Epithelial cell of esophagus (primary cell): Measurements from ENCODE around the gene QKI.

Source experiments
- DNase-seq: peaks from one replicate; pipeline ENCODE4 v3.0.0; 2010; ENCODE audit warnings: low read depth
- H3K4me3 ChIP-seq: 2 replicates; pipeline ENCODE4 v1.5.1; 2011; ENCODE audit warnings: mild to moderate bottlenecking, low read length, control low read depth
- TF ChIP-seq, protein P1 (sequence below): IDR thresholded peaks from 2 replicates; pipeline ENCODE4 v1.5.1; 2011; ENCODE audit warnings: low read depth, mild to moderate bottlenecking, low read length, control low read depth, inconsistent platforms; ENCODE audit not compliant: insufficient read depth; ENCODE audit errors: missing control alignments

Gene QKI

DNA sequence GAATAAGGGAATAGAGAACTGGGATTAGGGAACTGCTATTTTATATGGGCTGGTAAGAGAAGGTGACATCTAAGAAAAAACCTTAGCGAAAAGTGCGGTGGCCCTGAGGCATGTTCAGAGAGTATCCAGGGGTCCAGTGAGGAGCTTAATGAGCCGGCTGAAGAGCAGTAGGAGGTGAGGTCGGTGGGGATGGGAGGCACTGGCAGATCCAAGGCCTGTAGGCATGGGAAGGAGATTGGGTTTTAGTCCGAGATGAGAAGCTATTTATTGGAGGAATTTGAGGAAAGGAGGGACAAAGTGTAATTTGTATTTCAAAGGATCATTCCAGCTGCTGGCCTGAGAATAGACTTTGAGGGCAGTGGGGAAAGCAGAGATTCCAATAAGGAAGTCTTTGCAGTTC is 123.8 kb downstream of the QKI start:
- TF ChIP-seq, protein P1, sequence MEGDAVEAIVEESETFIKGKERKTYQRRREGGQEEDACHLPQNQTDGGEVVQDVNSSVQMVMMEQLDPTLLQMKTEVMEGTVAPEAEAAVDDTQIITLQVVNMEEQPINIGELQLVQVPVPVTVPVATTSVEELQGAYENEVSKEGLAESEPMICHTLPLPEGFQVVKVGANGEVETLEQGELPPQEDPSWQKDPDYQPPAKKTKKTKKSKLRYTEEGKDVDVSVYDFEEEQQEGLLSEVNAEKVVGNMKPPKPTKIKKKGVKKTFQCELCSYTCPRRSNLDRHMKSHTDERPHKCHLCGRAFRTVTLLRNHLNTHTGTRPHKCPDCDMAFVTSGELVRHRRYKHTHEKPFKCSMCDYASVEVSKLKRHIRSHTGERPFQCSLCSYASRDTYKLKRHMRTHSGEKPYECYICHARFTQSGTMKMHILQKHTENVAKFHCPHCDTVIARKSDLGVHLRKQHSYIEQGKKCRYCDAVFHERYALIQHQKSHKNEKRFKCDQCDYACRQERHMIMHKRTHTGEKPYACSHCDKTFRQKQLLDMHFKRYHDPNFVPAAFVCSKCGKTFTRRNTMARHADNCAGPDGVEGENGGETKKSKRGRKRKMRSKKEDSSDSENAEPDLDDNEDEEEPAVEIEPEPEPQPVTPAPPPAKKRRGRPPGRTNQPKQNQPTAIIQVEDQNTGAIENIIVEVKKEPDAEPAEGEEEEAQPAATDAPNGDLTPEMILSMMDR = no peak
- no peak for DNase-seq
- no peak overlapping the region for H3K4me3 ChIP-seq

DNA sequence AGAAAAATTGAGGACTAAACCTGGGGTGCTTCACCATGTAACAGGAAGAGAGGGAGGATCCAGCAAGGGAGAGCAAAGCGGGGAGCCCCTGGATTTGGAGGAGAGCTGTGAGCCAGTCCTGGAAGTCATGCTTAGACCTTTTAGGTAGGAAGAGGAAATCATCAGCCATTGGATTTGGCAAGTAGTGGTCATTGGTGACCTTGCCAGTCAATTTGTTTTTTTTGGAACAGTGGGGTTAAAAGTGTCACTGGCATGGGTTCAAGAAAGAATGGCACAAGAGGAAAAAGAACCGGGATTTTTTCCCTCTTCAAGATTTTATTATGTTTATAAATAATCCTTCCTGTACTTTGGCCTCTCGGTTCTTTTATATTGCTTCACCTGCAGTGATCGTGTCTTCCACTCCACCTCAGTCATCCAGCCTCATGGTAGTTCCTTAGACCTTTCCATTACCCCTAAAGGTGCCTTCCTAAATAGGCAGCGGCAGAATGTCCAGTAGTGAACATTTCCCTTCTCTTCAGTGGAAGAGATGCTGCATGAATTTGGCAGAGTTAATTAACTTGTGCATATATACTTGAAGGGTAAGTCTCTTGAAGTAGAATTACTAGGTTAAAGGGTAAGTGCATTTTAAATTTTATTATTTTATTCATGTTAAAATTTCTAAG is 124.7 kb downstream of the QKI start:
- TF ChIP-seq, protein P1 = no peak

DNA sequence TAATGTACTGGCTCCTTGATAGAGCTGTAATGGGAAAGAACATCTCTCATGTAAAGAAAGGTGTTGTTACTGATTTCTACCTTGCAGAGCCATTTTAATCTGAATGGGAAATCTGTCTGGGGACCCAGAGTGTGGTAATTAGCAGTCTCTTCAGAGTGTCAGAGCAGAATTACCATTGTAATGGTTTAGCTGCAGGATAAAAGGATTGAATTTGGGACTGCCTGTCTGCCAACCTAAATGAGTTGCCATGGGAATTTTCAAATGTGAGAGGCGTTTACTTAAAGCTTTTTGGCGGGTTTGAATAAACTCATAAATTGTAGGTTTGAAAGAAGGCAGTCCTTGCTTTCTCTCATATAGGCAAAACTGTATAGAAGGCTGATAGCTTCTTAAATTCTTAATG is 128.8 kb downstream of the QKI start:
- no peak overlapping the region for H3K4me3 ChIP-seq
- DNase-seq = no peak
- TF ChIP-seq, protein P1 = no peak

More for the DNA sequence above, 124.7 kb downstream of the QKI start:
- DNase-seq = no peak
- H3K4me3 ChIP-seq = no peak overlapping the region

DNA sequence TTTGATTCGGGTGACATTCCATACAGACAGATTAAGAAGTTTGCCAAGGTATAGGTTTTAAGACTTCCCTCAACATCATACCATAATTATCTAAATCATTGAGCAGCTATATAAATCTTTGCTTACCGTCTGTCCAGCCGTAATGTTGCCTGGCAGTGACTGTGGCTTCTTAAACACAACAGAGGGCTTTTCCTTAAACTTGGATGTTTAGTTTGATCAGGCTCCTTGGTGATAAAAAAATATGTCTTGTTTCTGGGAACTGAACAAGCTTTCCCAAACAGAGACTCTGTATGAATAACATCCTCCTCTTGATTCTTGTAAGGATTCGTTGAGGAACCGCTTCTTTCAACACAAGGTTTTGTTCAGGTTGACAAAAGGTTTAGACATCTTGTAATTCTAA is 130.9 kb downstream of the QKI start:
- TF ChIP-seq, protein P1 = no peak
- no peak for DNase-seq
- H3K4me3 ChIP-seq = no peak overlapping the region

DNA sequence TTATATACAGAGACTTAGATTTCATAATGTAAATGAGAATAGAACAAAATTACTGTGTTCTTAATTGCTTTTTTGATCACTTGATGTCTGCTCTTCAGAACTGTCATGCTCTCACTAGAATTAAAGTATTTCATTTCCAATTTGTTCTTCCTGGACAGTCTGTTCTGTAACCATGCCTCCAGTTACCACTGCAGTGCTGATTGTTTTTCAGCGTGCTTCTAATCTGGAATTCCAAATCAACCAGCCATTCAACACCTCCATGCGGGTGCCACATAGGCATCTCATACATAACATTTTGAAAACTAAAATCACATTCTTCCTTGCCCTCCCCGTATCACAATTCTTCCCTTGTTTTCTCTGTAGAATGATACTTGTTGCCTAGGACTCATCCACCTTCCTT is 132.8 kb downstream of the QKI start:
- no peak overlapping the region for H3K4me3 ChIP-seq
- no peak for DNase-seq
- TF ChIP-seq, protein P1 = no peak

DNA sequence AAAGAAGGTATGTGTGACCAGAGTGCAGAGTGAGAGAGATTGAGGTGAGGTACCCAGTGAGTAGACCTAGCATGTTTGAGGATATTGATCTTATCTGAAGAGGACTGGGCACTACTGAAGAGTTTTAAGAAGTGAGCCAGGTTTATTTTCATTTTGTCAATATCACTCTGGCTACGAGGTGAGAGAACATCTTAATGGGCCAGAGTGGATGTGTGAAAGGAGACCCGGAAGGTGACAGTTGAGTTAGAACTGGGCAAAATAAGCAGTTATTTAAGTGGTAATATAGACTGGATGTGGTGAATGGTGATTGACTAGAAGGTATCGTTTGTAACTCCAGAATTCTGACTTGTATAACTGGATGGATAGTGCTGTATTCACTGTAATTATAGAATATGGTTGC is 134.1 kb downstream of the QKI start:
- H3K4me3 ChIP-seq = no peak overlapping the region
- DNase-seq = no peak
- TF ChIP-seq, protein P1 = no peak

DNA sequence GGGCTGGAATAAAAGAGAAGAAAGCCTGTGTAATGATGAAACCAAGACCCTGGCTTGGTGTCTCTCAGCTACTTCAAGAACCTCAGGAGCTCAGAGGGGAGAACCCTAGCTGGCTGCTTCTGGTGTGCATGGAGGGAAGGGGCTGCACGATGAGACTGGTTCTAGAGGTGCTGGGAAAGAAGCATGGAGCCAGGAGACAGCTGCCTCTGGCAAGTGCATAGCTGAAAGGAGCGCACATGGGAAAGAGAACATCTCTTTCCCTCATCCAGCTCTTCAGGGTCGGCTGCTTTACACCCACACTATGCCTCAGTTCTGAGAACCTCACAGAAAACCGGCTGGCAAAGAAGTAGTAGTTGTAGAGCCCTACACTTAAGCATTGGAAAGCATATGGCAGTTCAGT is 139.5 kb downstream of the QKI start:
- H3K4me3 ChIP-seq = no peak overlapping the region
- TF ChIP-seq, protein P1 = no peak
- DNase-seq = no peak
